Measurements from ENCODE around the gene CSNK1E.

The CSNK1E gene

DNA sequence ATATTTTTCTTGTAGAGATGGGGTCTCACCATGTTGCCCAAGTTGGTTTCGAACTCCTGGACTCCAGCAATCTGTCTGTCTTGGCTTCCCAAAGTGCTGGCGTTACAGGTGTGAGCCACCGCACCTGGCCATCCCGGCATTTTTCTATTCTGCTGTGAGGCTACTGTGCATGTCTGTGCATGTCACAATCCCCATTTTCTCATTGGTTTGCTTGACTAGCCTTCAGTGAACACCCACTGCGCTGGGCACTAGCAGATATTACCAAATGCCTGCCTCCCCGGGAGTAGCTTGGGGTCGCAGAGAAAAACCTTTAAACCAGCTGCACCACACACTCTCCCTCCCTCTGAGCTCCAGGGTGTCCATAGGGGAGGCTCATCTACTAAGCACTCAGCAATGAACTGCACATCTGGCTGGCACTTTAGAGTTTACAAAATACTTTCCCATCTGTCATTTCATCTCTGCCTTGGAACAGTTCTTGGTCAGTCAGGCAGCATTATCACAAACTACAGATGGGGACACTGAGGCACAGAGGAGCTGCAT, 4.9 kb downstream of the CSNK1E start:
- H3K9me3 ChIP-seq (ENCODE audit: control insufficient read depth, low read depth, low read length) = no peaks in the 10 kb centered on the region
- H3K27me3 ChIP-seq (ENCODE audit: control insufficient read depth, insufficient read depth, low read length) = no peaks in the 10 kb centered on the region
- peaks cover 28% of the 10 kb centered on the region for H3K4me1 ChIP-seq (ENCODE audit: control insufficient read depth, low read depth, low read length)
- no peak overlapping the region for H3K27ac ChIP-seq (ENCODE audit: low read length)
- H3K9ac ChIP-seq (ENCODE audit: low read length) = no peak overlapping the region
- peaks cover 56% of the 10 kb centered on the region for H3K36me3 ChIP-seq (ENCODE audit: control insufficient read depth, low read depth, low read length)
- no peak overlapping the region for H3K4me3 ChIP-seq (ENCODE audit: low read length)

DNA sequence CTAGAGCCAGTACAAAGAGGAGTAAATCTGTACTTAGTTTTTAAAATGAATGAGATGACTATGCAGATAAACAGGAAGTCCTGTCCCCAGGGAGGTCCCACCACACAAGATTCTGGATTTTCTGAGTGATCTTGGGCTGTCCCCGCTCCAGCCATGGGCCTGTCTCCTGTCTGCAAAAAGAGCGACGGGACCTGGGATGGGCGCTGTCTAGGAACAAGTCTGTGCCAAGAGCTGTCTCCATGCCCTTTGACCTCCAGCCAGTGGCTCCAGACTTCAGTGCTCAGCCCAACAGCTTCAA, 6.0 kb downstream of the CSNK1E start:
- H3K4me3 ChIP-seq (ENCODE audit: low read length) = no peak overlapping the region
- peaks cover 56% of the 10 kb centered on the region for H3K36me3 ChIP-seq (ENCODE audit: control insufficient read depth, low read depth, low read length)
- no peak overlapping the region for H3K9ac ChIP-seq (ENCODE audit: low read length)

GRCh38 chr22:38310518-38311322, 6.5 kb downstream of the CSNK1E start:
- H3K4me3 ChIP-seq (ENCODE audit: low read length) = no peak overlapping the region
- H3K9ac ChIP-seq (ENCODE audit: low read length) = no peak overlapping the region
- H3K36me3 ChIP-seq (ENCODE audit: control insufficient read depth, low read depth, low read length) = peaks cover 56% of the 10 kb centered on the region
- H3K9me3 ChIP-seq (ENCODE audit: control insufficient read depth, low read depth, low read length) = no peaks in the 10 kb centered on the region
- no peaks in the 10 kb centered on the region for H3K27me3 ChIP-seq (ENCODE audit: control insufficient read depth, insufficient read depth, low read length)
- H3K27ac ChIP-seq (ENCODE audit: low read length) = no peak overlapping the region
- peaks cover 31% of the 10 kb centered on the region for H3K4me1 ChIP-seq (ENCODE audit: control insufficient read depth, low read depth, low read length)

More for the DNA sequence above, 6.0 kb downstream of the CSNK1E start:
- Histone ChIP-seq H3K27ac (ENCODE audit: low read length) (no peak overlapping the region), H3K4me1 (ENCODE audit: control insufficient read depth, low read depth, low read length) (peaks cover 28% of the 10 kb centered on the region), H3K27me3 (ENCODE audit: control insufficient read depth, insufficient read depth, low read length) (no peaks in the 10 kb centered on the region), H3K9me3 (ENCODE audit: control insufficient read depth, low read depth, low read length) (no peaks in the 10 kb centered on the region)

- Histone ChIP-seq H3K9ac (ENCODE audit: low read length) (no peak overlapping the region), H3K4me1 (ENCODE audit: control insufficient read depth, low read depth, low read length) (peaks cover 28% of the 10 kb centered on the region), H3K36me3 (ENCODE audit: control insufficient read depth, low read depth, low read length) (peaks cover 56% of the 10 kb centered on the region), H3K27me3 (ENCODE audit: control insufficient read depth, insufficient read depth, low read length) (no peaks in the 10 kb centered on the region), H3K27ac (ENCODE audit: low read length) (no peak overlapping the region), H3K4me3 (ENCODE audit: low read length) (no peak overlapping the region), H3K9me3 (ENCODE audit: control insufficient read depth, low read depth, low read length) (no peaks in the 10 kb centered on the region)
These were observed 7.4 kb downstream of the CSNK1E start for GRCh38 chr22:38309614-38310517.

DNA sequence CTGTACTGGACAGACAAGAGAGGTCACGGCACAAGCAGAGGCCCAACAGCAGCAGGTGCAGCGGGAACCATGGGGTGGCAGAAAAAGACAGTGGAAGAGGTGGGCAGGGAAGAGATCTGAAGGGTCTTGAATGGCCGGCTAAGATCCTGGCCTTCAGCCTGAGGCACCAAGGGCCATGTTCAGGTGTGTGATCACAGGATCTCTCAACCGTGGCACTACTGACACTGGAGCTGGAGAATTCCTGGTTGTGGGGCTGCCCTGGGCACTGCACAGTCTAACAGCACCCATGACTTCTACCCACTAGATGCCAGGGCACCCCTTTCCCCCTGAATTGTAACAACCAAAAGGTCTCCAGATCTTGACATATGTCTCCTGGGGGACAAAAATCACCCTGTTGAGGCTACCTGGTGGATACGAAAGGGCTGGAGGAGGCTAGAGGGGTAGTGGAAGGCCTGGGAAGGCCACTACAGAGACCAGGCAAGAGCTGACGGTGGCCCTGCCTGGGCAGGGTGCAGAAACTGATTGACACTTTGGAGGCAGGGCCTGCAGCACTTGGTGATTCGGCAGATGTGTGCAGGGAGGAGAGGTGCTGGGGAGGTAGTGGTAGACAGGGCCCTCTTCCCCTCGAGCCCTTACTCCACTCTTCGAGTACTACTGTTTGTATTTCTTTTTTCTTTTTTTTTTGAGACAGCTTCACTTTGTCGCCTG, 8.3 kb downstream of the CSNK1E start:
- Histone ChIP-seq H3K9ac (ENCODE audit: low read length) (no peak overlapping the region), H3K36me3 (ENCODE audit: control insufficient read depth, low read depth, low read length) (peaks cover 65% of the 10 kb centered on the region), H3K4me1 (ENCODE audit: control insufficient read depth, low read depth, low read length) (peaks cover 20% of the 10 kb centered on the region), H3K27ac (ENCODE audit: low read length) (no peak overlapping the region), H3K9me3 (ENCODE audit: control insufficient read depth, low read depth, low read length) (no peaks in the 10 kb centered on the region), H3K27me3 (ENCODE audit: control insufficient read depth, insufficient read depth, low read length) (no peaks in the 10 kb centered on the region), H3K4me3 (ENCODE audit: low read length) (no peak overlapping the region)

- Histone ChIP-seq H3K4me1 (ENCODE audit: control insufficient read depth, low read depth, low read length) (peaks cover 11% of the 10 kb centered on the region), H3K27ac (ENCODE audit: low read length) (no peak overlapping the region), H3K4me3 (ENCODE audit: low read length) (no peak overlapping the region), H3K9ac (ENCODE audit: low read length) (no peak overlapping the region), H3K36me3 (ENCODE audit: control insufficient read depth, low read depth, low read length) (peaks cover 62% of the 10 kb centered on the region), H3K9me3 (ENCODE audit: control insufficient read depth, low read depth, low read length) (no peaks in the 10 kb centered on the region), H3K27me3 (ENCODE audit: control insufficient read depth, insufficient read depth, low read length) (no peaks in the 10 kb centered on the region)
These were observed 11.5 kb downstream of the CSNK1E start for GRCh38 chr22:38305471-38306448.

DNA sequence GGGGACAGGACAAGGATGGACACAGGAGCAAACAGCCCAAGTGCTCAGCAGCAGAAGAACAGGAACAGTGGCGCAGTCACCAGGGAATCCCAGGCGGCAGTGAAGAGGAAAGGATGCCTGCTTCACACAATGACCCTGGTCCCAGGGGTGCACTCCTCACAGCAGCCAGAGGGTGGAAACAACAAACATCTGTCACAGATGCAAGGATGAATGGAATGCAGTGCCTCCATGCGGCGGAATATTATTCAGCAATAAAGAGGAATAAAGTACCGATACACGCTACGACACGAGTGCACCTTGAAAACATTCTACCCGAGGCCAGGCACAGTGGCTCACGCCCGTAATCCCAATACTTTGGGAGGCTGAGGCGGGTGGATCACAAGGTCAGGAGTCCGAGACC, 12.7 kb downstream of the CSNK1E start:
- no peak overlapping the region for H3K4me3 ChIP-seq (ENCODE audit: low read length)
- no peaks in the 10 kb centered on the region for H3K9me3 ChIP-seq (ENCODE audit: control insufficient read depth, low read depth, low read length)
- no peak overlapping the region for H3K9ac ChIP-seq (ENCODE audit: low read length)
- H3K4me1 ChIP-seq (ENCODE audit: control insufficient read depth, low read depth, low read length) = peaks cover 11% of the 10 kb centered on the region
- no peak overlapping the region for H3K27ac ChIP-seq (ENCODE audit: low read length)
- H3K36me3 ChIP-seq (ENCODE audit: control insufficient read depth, low read depth, low read length) = peaks cover 62% of the 10 kb centered on the region
- no peaks in the 10 kb centered on the region for H3K27me3 ChIP-seq (ENCODE audit: control insufficient read depth, insufficient read depth, low read length)

- no peaks in the 10 kb centered on the region for H3K27me3 ChIP-seq (ENCODE audit: control insufficient read depth, insufficient read depth, low read length)
- no peaks in the 10 kb centered on the region for H3K9me3 ChIP-seq (ENCODE audit: control insufficient read depth, low read depth, low read length)
- no peak overlapping the region for H3K27ac ChIP-seq (ENCODE audit: low read length)
- no peak overlapping the region for H3K9ac ChIP-seq (ENCODE audit: low read length)
- peaks cover 11% of the 10 kb centered on the region for H3K4me1 ChIP-seq (ENCODE audit: control insufficient read depth, low read depth, low read length)
- peaks cover 64% of the 10 kb centered on the region for H3K36me3 ChIP-seq (ENCODE audit: control insufficient read depth, low read depth, low read length)
- no peak overlapping the region for H3K4me3 ChIP-seq (ENCODE audit: low read length)
These were observed 13.3 kb downstream of the CSNK1E start for GRCh38 chr22:38303974-38304373.

DNA sequence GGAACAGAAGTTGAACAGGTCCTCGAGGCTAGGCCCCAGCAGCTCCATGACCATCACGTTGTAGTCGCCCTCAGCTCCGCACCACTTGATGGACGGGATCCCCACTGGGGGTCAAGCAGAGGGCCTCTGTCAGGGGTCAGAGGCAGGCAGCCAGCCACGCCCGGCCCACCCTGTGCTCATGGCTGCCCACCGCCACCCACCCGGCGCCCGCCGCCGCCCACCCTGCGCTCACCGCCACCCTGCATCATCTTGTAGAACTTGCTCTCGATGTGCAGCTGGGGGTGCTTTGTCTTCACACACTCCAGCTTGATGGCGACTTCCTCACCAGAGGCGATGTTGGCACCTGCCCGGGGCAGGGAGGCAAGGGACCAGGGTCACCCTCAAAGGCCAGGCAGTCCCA, 14.3 kb downstream of the CSNK1E start:
- H3K27ac ChIP-seq (ENCODE audit: low read length) = no peak overlapping the region
- no peak overlapping the region for H3K4me3 ChIP-seq (ENCODE audit: low read length)
- H3K4me1 ChIP-seq (ENCODE audit: control insufficient read depth, low read depth, low read length) = peaks cover 11% of the 10 kb centered on the region
- no peak overlapping the region for H3K9ac ChIP-seq (ENCODE audit: low read length)
- peaks cover 64% of the 10 kb centered on the region for H3K36me3 ChIP-seq (ENCODE audit: control insufficient read depth, low read depth, low read length)
- H3K27me3 ChIP-seq (ENCODE audit: control insufficient read depth, insufficient read depth, low read length) = no peaks in the 10 kb centered on the region
- H3K9me3 ChIP-seq (ENCODE audit: control insufficient read depth, low read depth, low read length) = no peaks in the 10 kb centered on the region

GRCh38 chr22:38300946-38301345, 16.3 kb downstream of the CSNK1E start:
- Histone ChIP-seq H3K9ac (ENCODE audit: low read length) (no peak overlapping the region), H3K36me3 (ENCODE audit: control insufficient read depth, low read depth, low read length) (peaks cover 80% of the 10 kb centered on the region)

More at GRCh38 chr22:38300946-38301345, 16.3 kb downstream of the CSNK1E start:
- Histone ChIP-seq H3K27ac (ENCODE audit: low read length) (no peak overlapping the region), H3K27me3 (ENCODE audit: control insufficient read depth, insufficient read depth, low read length) (no peaks in the 10 kb centered on the region), H3K4me3 (ENCODE audit: low read length) (no peak overlapping the region), H3K9me3 (ENCODE audit: control insufficient read depth, low read depth, low read length) (no peaks in the 10 kb centered on the region), H3K4me1 (ENCODE audit: control insufficient read depth, low read depth, low read length) (peaks cover 8% of the 10 kb centered on the region)
